ENCODE results near the gene KLF6. TPM values are rescaled to one million over a fixed set of nuclear protein-coding genes. Genes with fewer than 3 reads are reported as not detected.

The KLF6 gene
- total and polyA plus RNA-seq, 9 of the 15 experiments (the other 6 are each of a cell fraction or from before 2014, with no cell fraction given): 3.2 to 23.9 (median 8.0) TPM

- FAIRE-seq (no peak), DNase-seq (ENCODE audit: extremely low read depth in 1 of 4, low spot score in 3 of 4) (no peak), ATAC-seq (no peak)
- Histone ChIP-seq H3K27me3 (ENCODE audit: control insufficient read depth in 2 of 2, insufficient read depth in 2 of 2, low read length in 2 of 2) (peaks cover 0 to 6% of the 10 kb centered on the region in 2 experiments; a peak in 1 of 5 replicates), H3K27ac (ENCODE audit: extremely low read depth, low read depth, low read length) (no peak overlapping the region), H3K4me1 (replicated peaks in 1 of 2; ENCODE audit: control insufficient read depth in 2 of 2, insufficient read depth in 2 of 2, low read length in 2 of 2) (peaks cover 5 to 12% of the 10 kb centered on the region in 2 experiments; a peak in 4 of 5 replicates), H3K4me3 (no peak overlapping the region), H2AFZ (ENCODE audit: low read depth, low read length) (no peak overlapping the region), H3K9me1 (ENCODE audit: control insufficient read depth, insufficient read depth, low read length) (no peaks in the 10 kb centered on the region), H3K36me3 (ENCODE audit: control insufficient read depth, insufficient read depth, low read length) (no peaks in the 10 kb centered on the region), H4K20me1 (replicated peaks; ENCODE audit: control insufficient read depth, insufficient read depth, low read length) (no peaks in the 10 kb centered on the region), H3K4me2 (ENCODE audit: insufficient read depth, low read length) (no peak overlapping the region), H3K9me3 (replicated peaks; ENCODE audit: control insufficient read depth, insufficient read depth, low read depth, low read length) (no peaks in the 10 kb centered on the region), H3K79me2 (ENCODE audit: control insufficient read depth, insufficient read depth, low read length) (no peaks in the 10 kb centered on the region), H3K9ac (ENCODE audit: insufficient read depth in 1 of 2, low read depth in 2 of 2, low read length in 2 of 2) (no peak overlapping the region)
- CTCF ChIA-PET (ENCODE audit: low intra/inter-chr PET ratio): no interaction called here
- TF ChIP-seq NR2F6 (CRISPR knock-in tag; IDR thresholded peaks at IDR 0.05): no peak
- TF ChIP-seq MTF1 (CRISPR knock-in tag; IDR thresholded peaks at IDR 0.05; ENCODE audit: borderline replicate concordance): no peak
- 0 out of 2 replicates have a peak, but pooled peaks have one; percentile 34 for TF ChIP-seq USF2 (CRISPR knock-in tag; IDR thresholded peaks at IDR 0.05)
- no peak for TF ChIP-seq ZNF143 (CRISPR knock-in tag; IDR thresholded peaks at IDR 0.05)
- no peak for TF ChIP-seq SLC30A9 (CRISPR knock-in tag; IDR thresholded peaks at IDR 0.05)
- TF ChIP-seq EGR1 (conservative IDR thresholded peaks at IDR 0.05): 0 out of 2 replicates have a peak, but pooled peaks have one; percentile 16
- intact Hi-C loops (cut with micrococcal nuclease): no loop called here
- 63% methylated on average over 5 of the region's 5 CpGs for WGBS (ENCODE audit: insufficient coverage, low coverage, missing lambda C conversion rate)
- BruUV-seq (replicated peaks): no TSS peak
- POLR2A ChIA-PET: no interaction called here
- in situ Hi-C loops (cut with MboI): no loop called here
Observed at GRCh38 chr10:3749011-3749410, 36.0 kb downstream of the KLF6 start.

Data from K562 (cell line).